ENCODE results near the gene PRSS36.

PRSS36 gene

GRCh38 chr16:31148896-31149295 lies 970 bp downstream of the PRSS36 start:
- WGBS, 2 donors (ENCODE audit: extremely low coverage in 2 of 2, insufficient read length in 2 of 2, insufficient replicate concordance in 1 of 2), result no CpG with 5 or more reads among the region's 25 CpGs
- Histone ChIP-seq H3K79me1 (ENCODE audit: low read depth, low read length) (peaks cover 2% of the 10 kb centered on the region), H3K36me3 (replicated peaks in 1 of 2; ENCODE audit: control insufficient read depth in 2 of 2, insufficient read depth in 2 of 2, low read length in 2 of 2) (no peaks in the 10 kb centered on the region), H3K27me3 (ENCODE audit: control insufficient read depth in 3 of 3, insufficient read depth in 3 of 3, low read depth in 1 of 3, low read length in 3 of 3) (peaks cover 0 to 48% (median 28%) of the 10 kb centered on the region in 3 experiments), H2AK5ac (ENCODE audit: low read depth, low read length) (no peak overlapping the region), H3K18ac (ENCODE audit: low read length) (no peak overlapping the region), H2BK15ac (ENCODE audit: low read length) (peak overlapping the region; percentile 81), H2BK12ac (ENCODE audit: low read length) (no peak overlapping the region), H3K9me3 (replicated peaks in 1 of 2; ENCODE audit: control insufficient read depth in 2 of 2, insufficient read depth in 1 of 2, low read depth in 1 of 2, low read length in 2 of 2) (no peaks in the 10 kb centered on the region), H3K4me3 (ENCODE audit: low read length in 2 of 2) (no peak overlapping the region), H3K14ac (ENCODE audit: low read length) (no peak overlapping the region), H3K4me2 (ENCODE audit: insufficient read depth, low read length, poor library complexity, severe bottlenecking) (no peak overlapping the region), H3K4ac (ENCODE audit: low read length) (no peak overlapping the region), H4K91ac (ENCODE audit: low read depth, low read length, poor library complexity) (no peak overlapping the region), H3K23ac (ENCODE audit: low read depth, low read length, poor library complexity) (peak overlapping the region; percentile 35), H3K4me1 (ENCODE audit: control insufficient read depth in 2 of 2, insufficient read depth in 1 of 2, low read depth in 1 of 2, low read length in 2 of 2) (peaks cover 0 to 3% of the 10 kb centered on the region in 2 donors), H2AFZ (ENCODE audit: low read length) (peak overlapping the region; percentile 22), H2BK5ac (ENCODE audit: low read length) (no peak overlapping the region), H3K9ac (ENCODE audit: low read depth, low read length, poor library complexity) (no peak overlapping the region), H4K8ac (ENCODE audit: low read depth, low read length) (no peak overlapping the region), H2BK120ac (ENCODE audit: low read depth, low read length) (peak overlapping the region; percentile 41), H3K27ac (replicated peaks; ENCODE audit: low read length) (no peak overlapping the region)
- DNase-seq (ENCODE audit: low spot score), result no peak

GRCh38 chr16:31148281-31148728 lies 1.6 kb downstream of the PRSS36 start:
- Histone ChIP-seq H3K18ac (ENCODE audit: low read length) (peak overlapping the region; percentile 86), H3K36me3 (replicated peaks in 1 of 2; ENCODE audit: control insufficient read depth in 2 of 2, insufficient read depth in 2 of 2, low read length in 2 of 2) (no peaks in the 10 kb centered on the region), H3K4ac (ENCODE audit: low read length) (no peak overlapping the region), H4K91ac (ENCODE audit: low read depth, low read length, poor library complexity) (no peak overlapping the region), H3K9me3 (replicated peaks in 1 of 2; ENCODE audit: control insufficient read depth in 2 of 2, insufficient read depth in 1 of 2, low read depth in 1 of 2, low read length in 2 of 2) (no peaks in the 10 kb centered on the region), H3K27me3 (ENCODE audit: control insufficient read depth in 3 of 3, insufficient read depth in 3 of 3, low read depth in 1 of 3, low read length in 3 of 3) (peaks cover 0 to 48% (median 29%) of the 10 kb centered on the region in 3 experiments), H2BK120ac (ENCODE audit: low read depth, low read length) (peak overlapping the region; percentile 41), H3K9ac (ENCODE audit: low read depth, low read length, poor library complexity) (peak overlapping the region; percentile 12), H3K23ac (ENCODE audit: low read depth, low read length, poor library complexity) (peak overlapping the region; percentile 89), H2AFZ (ENCODE audit: low read length) (peak overlapping the region; percentile 53), H4K8ac (ENCODE audit: low read depth, low read length) (peak overlapping the region; percentile 89), H2BK5ac (ENCODE audit: low read length) (no peak overlapping the region), H3K27ac (replicated peaks; ENCODE audit: low read length) (no peak overlapping the region), H3K4me2 (ENCODE audit: insufficient read depth, low read length, poor library complexity, severe bottlenecking) (peak overlapping the region; percentile 52), H3K4me1 (ENCODE audit: control insufficient read depth in 2 of 2, insufficient read depth in 1 of 2, low read depth in 1 of 2, low read length in 2 of 2) (peaks cover 0 to 3% of the 10 kb centered on the region in 2 donors), H3K79me1 (ENCODE audit: low read depth, low read length) (peaks cover 2% of the 10 kb centered on the region), H2BK15ac (ENCODE audit: low read length) (peak overlapping the region; percentile 81), H3K4me3 (ENCODE audit: low read length in 2 of 2) (peak overlapping the region in 1 of 2 donors; percentile 68), H2BK12ac (ENCODE audit: low read length) (peak overlapping the region; percentile 95), H2AK5ac (ENCODE audit: low read depth, low read length) (no peak overlapping the region), H3K14ac (ENCODE audit: low read length) (no peak overlapping the region)
- DNase-seq (ENCODE audit: low spot score), result no peak
- WGBS, 2 donors (ENCODE audit: extremely low coverage in 2 of 2, insufficient read length in 2 of 2, insufficient replicate concordance in 1 of 2), result no CpG with 5 or more reads among the region's 40 CpGs

GRCh38 chr16:31147574-31147973 lies 2.3 kb downstream of the PRSS36 start:
- peaks cover 0 to 48% (median 37%) of the 10 kb centered on the region in 3 experiments for H3K27me3 ChIP-seq (ENCODE audit: control insufficient read depth in 3 of 3, insufficient read depth in 3 of 3, low read depth in 1 of 3, low read length in 3 of 3)
- H2BK5ac ChIP-seq (ENCODE audit: low read length), result no peak overlapping the region
- H3K18ac ChIP-seq (ENCODE audit: low read length), result no peak overlapping the region
- peaks cover 0 to 6% of the 10 kb centered on the region in 2 donors for H3K4me1 ChIP-seq (ENCODE audit: control insufficient read depth in 2 of 2, insufficient read depth in 1 of 2, low read depth in 1 of 2, low read length in 2 of 2)
- H3K79me1 ChIP-seq (ENCODE audit: low read depth, low read length), result peaks cover 2% of the 10 kb centered on the region
- no peak overlapping the region for H4K8ac ChIP-seq (ENCODE audit: low read depth, low read length)
- H3K4me2 ChIP-seq (ENCODE audit: insufficient read depth, low read length, poor library complexity, severe bottlenecking), result no peak overlapping the region
- no peaks in the 10 kb centered on the region for H3K9me3 ChIP-seq (replicated peaks in 1 of 2; ENCODE audit: control insufficient read depth in 2 of 2, insufficient read depth in 1 of 2, low read depth in 1 of 2, low read length in 2 of 2)
- no peak overlapping the region for H3K23ac ChIP-seq (ENCODE audit: low read depth, low read length, poor library complexity)
- no peak overlapping the region for H4K91ac ChIP-seq (ENCODE audit: low read depth, low read length, poor library complexity)
- H2AFZ ChIP-seq (ENCODE audit: low read length), result no peak overlapping the region
- no peaks in the 10 kb centered on the region for H3K36me3 ChIP-seq (replicated peaks in 1 of 2; ENCODE audit: control insufficient read depth in 2 of 2, insufficient read depth in 2 of 2, low read length in 2 of 2)
- H3K4ac ChIP-seq (ENCODE audit: low read length), result no peak overlapping the region
- no peak overlapping the region for H2BK120ac ChIP-seq (ENCODE audit: low read depth, low read length)
- H2BK15ac ChIP-seq (ENCODE audit: low read length), result no peak overlapping the region
- H3K9ac ChIP-seq (ENCODE audit: low read depth, low read length, poor library complexity), result no peak overlapping the region
- no CpG with 5 or more reads among the region's 3 CpGs for WGBS, 2 donors (ENCODE audit: extremely low coverage in 2 of 2, insufficient read length in 2 of 2, insufficient replicate concordance in 1 of 2)
- H3K27ac ChIP-seq (replicated peaks; ENCODE audit: low read length), result no peak overlapping the region
- H3K14ac ChIP-seq (ENCODE audit: low read length), result no peak overlapping the region
- no peak overlapping the region for H2BK12ac ChIP-seq (ENCODE audit: low read length)
- no peak overlapping the region for H2AK5ac ChIP-seq (ENCODE audit: low read depth, low read length)
- H3K4me3 ChIP-seq (ENCODE audit: low read length in 2 of 2), result no peak overlapping the region
- DNase-seq (ENCODE audit: low spot score), result no peak

GRCh38 chr16:31145398-31145990 lies 4.4 kb downstream of the PRSS36 start:
- H2AK5ac ChIP-seq (ENCODE audit: low read depth, low read length), result no peak overlapping the region
- no peak overlapping the region for H4K91ac ChIP-seq (ENCODE audit: low read depth, low read length, poor library complexity)
- H3K4me3 ChIP-seq (ENCODE audit: low read length in 2 of 2), result no peak overlapping the region
- no peak overlapping the region for H2BK120ac ChIP-seq (ENCODE audit: low read depth, low read length)
- no peak overlapping the region for H3K4ac ChIP-seq (ENCODE audit: low read length)
- H2BK12ac ChIP-seq (ENCODE audit: low read length), result no peak overlapping the region
- H3K23ac ChIP-seq (ENCODE audit: low read depth, low read length, poor library complexity), result no peak overlapping the region
- no peak overlapping the region for H3K4me2 ChIP-seq (ENCODE audit: insufficient read depth, low read length, poor library complexity, severe bottlenecking)
- H3K18ac ChIP-seq (ENCODE audit: low read length), result peak overlapping the region; percentile 56
- DNase-seq (ENCODE audit: low spot score), result no peak
- H3K4me1 ChIP-seq (ENCODE audit: control insufficient read depth in 2 of 2, insufficient read depth in 1 of 2, low read depth in 1 of 2, low read length in 2 of 2), result peaks cover 4 to 14% of the 10 kb centered on the region in 2 donors
- WGBS, 2 donors (ENCODE audit: extremely low coverage in 2 of 2, insufficient read length in 2 of 2, insufficient replicate concordance in 1 of 2), result no CpG with 5 or more reads among the region's 12 CpGs
- H3K79me1 ChIP-seq (ENCODE audit: low read depth, low read length), result peaks cover 2% of the 10 kb centered on the region
- no peak overlapping the region for H3K27ac ChIP-seq (replicated peaks; ENCODE audit: low read length)
- no peaks in the 10 kb centered on the region for H3K36me3 ChIP-seq (replicated peaks in 1 of 2; ENCODE audit: control insufficient read depth in 2 of 2, insufficient read depth in 2 of 2, low read length in 2 of 2)
- H3K14ac ChIP-seq (ENCODE audit: low read length), result no peak overlapping the region
- no peak overlapping the region for H2BK15ac ChIP-seq (ENCODE audit: low read length)
- H4K8ac ChIP-seq (ENCODE audit: low read depth, low read length), result no peak overlapping the region
- peaks cover 0 to 48% (median 37%) of the 10 kb centered on the region in 3 experiments for H3K27me3 ChIP-seq (ENCODE audit: control insufficient read depth in 3 of 3, insufficient read depth in 3 of 3, low read depth in 1 of 3, low read length in 3 of 3)
- no peak overlapping the region for H3K9ac ChIP-seq (ENCODE audit: low read depth, low read length, poor library complexity)
- no peak overlapping the region for H2AFZ ChIP-seq (ENCODE audit: low read length)
- no peaks in the 10 kb centered on the region for H3K9me3 ChIP-seq (replicated peaks in 1 of 2; ENCODE audit: control insufficient read depth in 2 of 2, insufficient read depth in 1 of 2, low read depth in 1 of 2, low read length in 2 of 2)
- no peak overlapping the region for H2BK5ac ChIP-seq (ENCODE audit: low read length)
